Upper lobe of left lung (tissue), 6 donors: ENCODE measurements around the gene FNTB. TPM values are rescaled to one million over a fixed set of nuclear protein-coding genes. Genes with fewer than 3 reads are reported as not detected.

Experiments used
- ATAC-seq, 2 donors: fragments of 200-7000 bp; cut with Tn5 transposase; one replicate each; pipeline ENCODE4 v1.9.1; 2022; ENCODE audit warnings: mild to moderate bottlenecking in 2 of 2, moderate library complexity in 2 of 2; ENCODE audit not compliant: low FRiP score in 2 of 2
- DNase-seq, 2 donors: peaks; one replicate each; pipeline ENCODE4 v3.0.0-alpha.2; 2019 to 2020
- H3K27ac ChIP-seq, 4 donors: fragments of 200-600 bp; sonication (generic); one replicate each; pipeline ENCODE4 v1.5.1; 2016 to 2019
- H3K27me3 ChIP-seq, 4 donors: fragments of 200-600 bp; sonication (generic); one replicate each; pipeline ENCODE4 v1.5.1; 2017 to 2019
- H3K36me3 ChIP-seq, 4 donors: fragments of 200-600 bp; sonication (generic); one replicate each; pipeline ENCODE4 v1.5.1; 2016 to 2019
- H3K4me1 ChIP-seq, 4 donors: fragments of 200-600 bp; sonication (generic); one replicate each; pipeline ENCODE4 v1.5.1; 2018 to 2019
- H3K4me3 ChIP-seq, 4 donors: fragments of 200-600 bp; sonication (generic); one replicate each; pipeline ENCODE4 v1.5.1; 2017 to 2019; ENCODE audit warnings: mild to moderate bottlenecking in 2 of 4, moderate library complexity in 1 of 4
- H3K9me3 ChIP-seq, 4 donors: fragments of 200-600 bp; sonication (generic); one replicate each; pipeline ENCODE4 v1.5.1; 2018 to 2019
- EP300 ChIP-seq, 4 donors: sonication (generic); formaldehyde crosslinking; IDR thresholded peaks; one replicate each; pipeline ENCODE4 v1.5.1; 2017; ENCODE audit warnings: antibody characterized with exemption in 4 of 4, control low read depth in 2 of 4
- POLR2A ChIP-seq, 4 donors: fragments of 450-650 bp; IDR thresholded peaks; one replicate each; pipeline ENCODE4 v1.5.1; 2016 to 2017; ENCODE audit warnings: antibody characterized with exemption in 4 of 4, mild to moderate bottlenecking in 2 of 4
- POLR2AphosphoS5 ChIP-seq, 2 donors: sonication (generic); formaldehyde crosslinking; IDR thresholded peaks; one replicate each; pipeline ENCODE4 v1.5.1; 2017; ENCODE audit warnings: antibody characterized with exemption in 2 of 2
- whole genome bisulfite sequencing, 2 donors: methylation state at CpG; one replicate each; pipeline ENCODE4 v1.1.5; 2017 to 2018; 5-methylcytosine and 5-hydroxymethylcytosine counted together
- total RNA-seq, 6 donors: library from RNA; depleted of rRNA in 4 of 6; stranded (reverse); fragments of >200 nt in 4 of 6; gene quantifications; one replicate each; pipeline versions ENCODE4 v1.1.0 to v1.2.1, GENCODE V29; 2016 to 2021
- TF ChIP-seq, protein P1 (sequence below), 6 experiments: fragments of 450-650 bp in 4 of 6; fragments of 200-600 bp in 2 of 6; sonication (generic) in 2 of 6; IDR thresholded peaks; one replicate each; pipeline ENCODE4 v1.5.1; 2016 to 2019; ENCODE audit warnings: antibody characterized with exemption in 6 of 6
- donor health status: DM: no; HTN: no; CAD: no; lungs with moderate emphysema.
- donor health status: DM: no; HTN: yes; CAD: no; lungs with severe emphysema.

The FNTB gene
- total RNA-seq, 6 donors from 2014 or later, result 9.5 to 30.1 (median 16.0) TPM

DNA sequence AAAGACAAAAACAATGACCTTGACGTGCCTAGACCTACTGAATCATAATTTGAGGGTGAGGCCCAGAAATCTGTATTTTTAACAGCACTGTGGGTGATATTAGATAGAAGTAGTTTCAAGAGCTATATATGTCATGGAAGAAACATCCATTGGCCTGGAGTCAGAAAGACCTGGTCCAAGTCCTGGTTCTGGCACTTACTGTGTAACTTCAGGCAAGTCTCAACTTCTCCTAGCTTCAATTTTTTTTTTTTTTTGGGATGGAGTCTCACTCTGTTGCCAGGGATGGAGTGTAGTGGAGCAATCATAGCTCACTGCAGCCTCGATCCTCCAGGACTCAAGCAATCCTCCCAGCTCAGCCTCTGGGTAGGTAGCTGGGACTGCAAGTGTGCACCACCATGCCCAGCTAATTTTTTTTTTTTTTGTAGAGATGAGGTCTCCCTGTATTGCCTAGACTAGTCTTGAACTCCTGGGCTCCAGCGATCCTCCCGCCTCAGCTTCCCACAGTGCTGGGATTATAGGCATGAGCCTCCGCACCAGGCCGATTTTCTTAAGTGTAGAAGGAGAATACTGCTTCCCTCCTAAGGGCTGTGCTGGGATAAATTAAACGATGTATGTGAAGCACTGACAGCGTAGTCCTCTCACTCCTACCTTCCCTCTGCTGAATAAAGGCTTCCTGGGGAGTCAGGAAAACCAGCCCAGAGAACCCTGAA lies 29.8 kb upstream of the FNTB start:
- H3K27ac ChIP-seq, result no peak overlapping the region
- H3K36me3 ChIP-seq, result peaks cover 0 to 4% (median 2%) of the 10 kb centered on the region in 4 donors
- no peak for DNase-seq
- no peak for ATAC-seq
- no peaks in the 10 kb centered on the region for H3K27me3 ChIP-seq
- TF ChIP-seq EP300 (IDR thresholded peaks at IDR 0.05) (no peak), POLR2A (IDR thresholded peaks at IDR 0.05) (no peak), POLR2AphosphoS5 (IDR thresholded peaks at IDR 0.05) (no peak)
- TF ChIP-seq, protein P1, sequence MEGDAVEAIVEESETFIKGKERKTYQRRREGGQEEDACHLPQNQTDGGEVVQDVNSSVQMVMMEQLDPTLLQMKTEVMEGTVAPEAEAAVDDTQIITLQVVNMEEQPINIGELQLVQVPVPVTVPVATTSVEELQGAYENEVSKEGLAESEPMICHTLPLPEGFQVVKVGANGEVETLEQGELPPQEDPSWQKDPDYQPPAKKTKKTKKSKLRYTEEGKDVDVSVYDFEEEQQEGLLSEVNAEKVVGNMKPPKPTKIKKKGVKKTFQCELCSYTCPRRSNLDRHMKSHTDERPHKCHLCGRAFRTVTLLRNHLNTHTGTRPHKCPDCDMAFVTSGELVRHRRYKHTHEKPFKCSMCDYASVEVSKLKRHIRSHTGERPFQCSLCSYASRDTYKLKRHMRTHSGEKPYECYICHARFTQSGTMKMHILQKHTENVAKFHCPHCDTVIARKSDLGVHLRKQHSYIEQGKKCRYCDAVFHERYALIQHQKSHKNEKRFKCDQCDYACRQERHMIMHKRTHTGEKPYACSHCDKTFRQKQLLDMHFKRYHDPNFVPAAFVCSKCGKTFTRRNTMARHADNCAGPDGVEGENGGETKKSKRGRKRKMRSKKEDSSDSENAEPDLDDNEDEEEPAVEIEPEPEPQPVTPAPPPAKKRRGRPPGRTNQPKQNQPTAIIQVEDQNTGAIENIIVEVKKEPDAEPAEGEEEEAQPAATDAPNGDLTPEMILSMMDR (IDR thresholded peaks at IDR 0.05), result no peak
- no peak overlapping the region for H3K4me3 ChIP-seq
- H3K4me1 ChIP-seq, result peaks cover 0 to 5% (median 0%) of the 10 kb centered on the region in 4 donors
- WGBS, 2 donors, result 89 to 95% methylated on average over 8 of the region's 8 CpGs
- no peaks in the 10 kb centered on the region for H3K9me3 ChIP-seq

DNA sequence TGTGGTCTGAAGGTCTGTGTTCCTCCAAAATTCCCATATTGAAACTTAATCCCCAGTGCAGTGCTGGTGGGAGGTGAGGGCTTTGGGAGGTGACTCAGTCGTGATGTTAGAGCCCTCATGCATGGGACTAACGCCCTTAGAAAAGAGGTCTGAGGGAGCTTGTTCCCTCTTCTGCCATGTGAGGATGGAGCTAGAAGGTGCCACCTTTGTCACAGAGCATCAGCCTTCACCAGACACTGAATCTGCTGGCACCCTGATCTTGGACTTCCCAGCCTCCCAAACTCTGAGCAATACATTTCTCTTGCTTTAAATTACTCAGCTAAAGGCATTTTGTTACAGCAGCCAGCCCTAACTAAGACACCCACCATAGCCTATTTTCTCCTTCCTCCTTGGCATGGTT lies 28.5 kb upstream of the FNTB start:
- Histone ChIP-seq H3K27ac (no peak overlapping the region), H3K4me3 (no peak overlapping the region)

DNA sequence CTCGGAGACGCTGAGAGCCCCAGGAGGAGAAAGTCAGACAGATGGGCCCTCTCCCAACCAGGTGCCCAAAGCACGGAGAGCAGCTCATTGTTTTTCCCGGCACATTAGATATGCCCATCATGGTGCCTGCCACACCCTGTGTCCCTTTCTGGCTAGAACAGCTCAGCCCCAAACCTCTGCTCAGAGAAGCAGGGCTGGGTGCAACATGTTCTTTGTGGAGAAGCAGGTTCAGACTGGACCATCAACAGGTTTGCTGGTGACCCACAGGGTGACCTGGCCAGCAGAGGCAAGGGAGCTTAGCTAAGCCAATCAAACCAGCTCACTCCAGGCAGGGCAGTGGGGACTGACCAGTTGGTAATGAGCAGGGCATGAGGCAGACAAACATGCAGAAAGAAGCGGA lies 28.0 kb upstream of the FNTB start:
- H3K36me3 ChIP-seq, result no peaks in the 10 kb centered on the region
- no peak for DNase-seq
- no peak for TF ChIP-seq POLR2A (IDR thresholded peaks at IDR 0.05)
- TF ChIP-seq POLR2AphosphoS5 (IDR thresholded peaks at IDR 0.05), result no peak
- TF ChIP-seq EP300 (IDR thresholded peaks at IDR 0.05), result no peak
- TF ChIP-seq, protein P1 (IDR thresholded peaks at IDR 0.05), result no peak
- 86 to 100% methylated on average over 3 to 5 of the region's 5 CpGs for WGBS, 2 donors
- H3K4me3 ChIP-seq, result no peak overlapping the region
- no peaks in the 10 kb centered on the region for H3K9me3 ChIP-seq
- no peak overlapping the region for H3K27ac ChIP-seq
- H3K27me3 ChIP-seq, result no peaks in the 10 kb centered on the region
- ATAC-seq, result no peak
- peaks cover 0 to 5% (median 0%) of the 10 kb centered on the region in 4 donors for H3K4me1 ChIP-seq

More for the DNA sequence above, 28.5 kb upstream of the FNTB start:
- no peak for ATAC-seq
- WGBS, 2 donors, result 89 to 95% methylated on average over 2 of the region's 2 CpGs
- no peaks in the 10 kb centered on the region for H3K27me3 ChIP-seq
- peaks cover 0 to 5% (median 0%) of the 10 kb centered on the region in 4 donors for H3K4me1 ChIP-seq
- H3K9me3 ChIP-seq, result no peaks in the 10 kb centered on the region
- H3K36me3 ChIP-seq, result no peaks in the 10 kb centered on the region
- DNase-seq, result no peak
- TF ChIP-seq, protein P1 (IDR thresholded peaks at IDR 0.05), result no peak
- TF ChIP-seq POLR2A (IDR thresholded peaks at IDR 0.05) (no peak), POLR2AphosphoS5 (IDR thresholded peaks at IDR 0.05) (no peak), EP300 (IDR thresholded peaks at IDR 0.05) (no peak)

DNA sequence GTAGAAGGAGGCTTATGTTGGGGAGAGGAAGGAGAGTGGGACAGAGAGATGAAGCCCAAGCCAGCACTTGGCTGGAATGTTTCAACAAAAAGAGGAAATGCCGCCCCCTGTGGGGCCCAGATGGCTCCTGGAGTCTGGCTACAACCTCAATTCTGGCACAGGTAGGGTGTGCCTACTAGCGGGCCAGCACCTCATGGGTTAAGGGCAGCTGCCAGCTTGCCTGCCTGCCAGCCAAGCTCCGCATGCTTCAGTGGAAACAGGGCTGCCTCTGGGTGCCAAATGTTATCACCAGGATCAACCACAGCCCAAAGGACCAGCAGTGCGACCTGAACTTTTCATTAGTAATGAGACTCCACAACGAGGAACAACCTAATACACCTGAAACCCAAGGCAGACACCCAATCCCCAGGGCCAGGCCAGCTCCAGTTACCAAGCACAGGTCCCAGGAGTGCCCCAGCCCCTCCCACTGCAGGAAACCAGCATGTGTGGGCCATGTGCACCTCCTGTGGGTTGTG lies 25.9 kb upstream of the FNTB start:
- DNase-seq (peak in 1 of 2 donors; percentile 40), ATAC-seq (no peak)
- H3K27me3 ChIP-seq, result no peaks in the 10 kb centered on the region
- peaks cover 0 to 5% (median 0%) of the 10 kb centered on the region in 4 donors for H3K4me1 ChIP-seq
- 36 to 63% methylated on average over 1 to 5 of the region's 5 CpGs for WGBS, 2 donors
- TF ChIP-seq POLR2A (IDR thresholded peaks at IDR 0.05) (no peak), EP300 (IDR thresholded peaks at IDR 0.05) (no peak), POLR2AphosphoS5 (IDR thresholded peaks at IDR 0.05) (no peak)
- TF ChIP-seq, protein P1 (IDR thresholded peaks at IDR 0.05), result no peak
- no peaks in the 10 kb centered on the region for H3K36me3 ChIP-seq
- H3K27ac ChIP-seq, result no peak overlapping the region
- no peaks in the 10 kb centered on the region for H3K9me3 ChIP-seq
- no peak overlapping the region for H3K4me3 ChIP-seq
